ENCODE measurements around the gene TBX4.

- TF ChIP-seq SP1 (IDR thresholded peaks at IDR 0.05) (no peak), ELF4 (IDR thresholded peaks at IDR 0.05) (no peak), PKNOX1 (IDR thresholded peaks at IDR 0.05) (no peak), SUZ12 (IDR thresholded peaks at IDR 0.05) (no peak), FOXK2 (IDR thresholded peaks at IDR 0.05) (no peak), ARNT (IDR thresholded peaks at IDR 0.05) (no peak), NFRKB (IDR thresholded peaks at IDR 0.05) (no peak), BHLHE40 (IDR thresholded peaks at IDR 0.05; ENCODE audit: borderline replicate concordance) (no peak), LEF1 (IDR thresholded peaks at IDR 0.05; ENCODE audit: borderline replicate concordance) (no peak), HDGF (IDR thresholded peaks at IDR 0.05; ENCODE audit: borderline replicate concordance) (no peak), L3MBTL2 (conservative IDR thresholded peaks at IDR 0.05) (no peak)
Measured at GRCh38 chr17:61426482-61427304, 25.5 kb upstream of the TBX4 start.
